SK-N-SH (cell line): ENCODE measurements around the gene NUMA1. TPM values are rescaled to one million over a fixed set of nuclear protein-coding genes. Genes with fewer than 3 reads are reported as not detected.

Experiments
- CTCF ChIA-PET: fragments of 300-600, 350-600 bp; formaldehyde crosslinking; extraction: SDS; loops from one replicate; lab custom pipeline; 2021; lab: Yijun Ruan, JAX
- POLR2A ChIA-PET: fragments of 350-600 bp; sonication (Branson Sonifier 250); formaldehyde crosslinking; extraction: SDS; loops from one replicate; lab custom pipeline; 2020; ENCODE audit warnings: antibody characterized with exemption, inconsistent platforms; lab: Yijun Ruan, JAX
- DNase-seq: peaks from one replicate; pipeline ENCODE4 v3.0.0; 2012
- H2AFZ ChIP-seq: fragments of 200-600 bp; sonication (generic); 2 replicates; pipeline ENCODE4 v1.8.1; 2016; ENCODE audit warnings: antibody characterized with exemption, mild to moderate bottlenecking, low read depth
- H3F3A ChIP-seq: fragments of 200-600 bp; sonication (generic); replicated peaks from 2 replicates; pipeline ENCODE3; 2016; ENCODE audit warnings: antibody characterized with exemption, mild to moderate bottlenecking; ENCODE audit not compliant: insufficient read depth
- H3K27ac ChIP-seq, 2 experiments: fragments of 200-500 bp in 1 of 2; fragments of 200-600 bp in 1 of 2; sonication (Bioruptor generic) in 1 of 2; sonication (generic), shearing (Covaris generic) in 1 of 2; 2 replicates each; pipeline versions ENCODE4 v1.5.1 to v1.6.1; 2014 to 2016; ENCODE audit warnings: low read depth in 2 of 2, inconsistent platforms in 1 of 2, low read length in 1 of 2, mild to moderate bottlenecking in 1 of 2, mixed read lengths in 1 of 2
- H3K27me3 ChIP-seq: fragments of 200-600 bp; sonication (generic), shearing (Covaris generic); 2 replicates; pipeline ENCODE4 v1.6.1; 2016; ENCODE audit warnings: mixed run types; ENCODE audit not compliant: insufficient read depth
- H3K36me3 ChIP-seq, 2 experiments: fragments of 200-500 bp in 1 of 2; fragments of 200-600 bp in 1 of 2; sonication (Bioruptor generic) in 1 of 2; sonication (generic) in 1 of 2; replicated peaks in 1 of 2; 2 replicates each; pipeline versions ENCODE3 to v1.5.1; 2014 to 2016; ENCODE audit warnings: low read length in 1 of 2, mild to moderate bottlenecking in 1 of 2; ENCODE audit not compliant: insufficient read depth in 2 of 2, control insufficient read depth in 1 of 2
- H3K4me1 ChIP-seq, 2 experiments: fragments of 200-500 bp in 1 of 2; fragments of 200-600 bp in 1 of 2; sonication (Bioruptor generic) in 1 of 2; sonication (generic), shearing (Covaris generic) in 1 of 2; 2 replicates each; pipeline versions ENCODE4 v1.5.1 to v1.6.1; 2014 to 2016; ENCODE audit warnings: low read depth in 1 of 2, low read length in 1 of 2, mixed run types in 1 of 2; ENCODE audit not compliant: insufficient read depth in 2 of 2, control insufficient read depth in 1 of 2
- H3K4me2 ChIP-seq: fragments of 200-600 bp; sonication (generic), shearing (Covaris generic); 2 replicates; pipeline ENCODE4 v1.6.1; 2017; ENCODE audit warnings: mixed run types
- H3K4me3 ChIP-seq, 2 experiments: fragments of 200-500 bp in 1 of 2; fragments of 200-600 bp in 1 of 2; sonication (Bioruptor generic) in 1 of 2; sonication (generic), shearing (Covaris generic) in 1 of 2; 2 replicates each; pipeline versions ENCODE4 v1.5.1 to v1.8.1; 2014 to 2016; ENCODE audit warnings: low read depth in 2 of 2, inconsistent platforms in 1 of 2, low read length in 1 of 2, mild to moderate bottlenecking in 1 of 2, mixed read lengths in 1 of 2, moderate library complexity in 1 of 2
- H3K79me2 ChIP-seq: fragments of 200-600 bp; sonication (generic); 2 replicates; pipeline ENCODE4 v1.8.1; 2017; ENCODE audit warnings: mild to moderate bottlenecking; ENCODE audit not compliant: insufficient read depth
- H3K9ac ChIP-seq: fragments of 200-600 bp; sonication (generic); 2 replicates; pipeline ENCODE4 v1.6.1; 2017; ENCODE audit warnings: mixed run types
- H3K9me2 ChIP-seq: fragments of 200-600 bp; sonication (generic); 2 replicates; pipeline ENCODE4 v1.6.1; 2017; ENCODE audit warnings: mixed run types
- H3K9me3 ChIP-seq: fragments of 200-600 bp; sonication (generic); 2 replicates; pipeline ENCODE4 v1.6.1; 2017; ENCODE audit warnings: mixed run types, mild to moderate bottlenecking, moderate library complexity
- H4K20me1 ChIP-seq: fragments of 200-600 bp; sonication (generic); 2 replicates; pipeline ENCODE4 v1.6.1; 2017; ENCODE audit warnings: mild to moderate bottlenecking, mixed run types; ENCODE audit not compliant: insufficient read depth
- EP300 ChIP-seq, 2 experiments: IDR thresholded peaks; 2 replicates each; pipeline versions ENCODE4 v1.4.0 to v1.6.1; 2012; ENCODE audit warnings: borderline replicate concordance in 1 of 2, low read depth in 1 of 2, low read length in 1 of 2
- FOSL2 ChIP-seq: IDR thresholded peaks from 2 replicates; pipeline ENCODE4 v1.4.0; 2012; ENCODE audit warnings: low read depth, mild to moderate bottlenecking, moderate library complexity, borderline replicate concordance
- GATA2 ChIP-seq: sonication (generic); formaldehyde crosslinking; IDR thresholded peaks from 2 replicates; pipeline ENCODE4 v1.5.0; 2020; ENCODE audit warnings: mild to moderate bottlenecking, missing genetic modification reagents
- JUND ChIP-seq: IDR thresholded peaks from 2 replicates; pipeline ENCODE4 v1.4.0; 2012
- MXI1 ChIP-seq: IDR thresholded peaks from 2 replicates; pipeline ENCODE4 v1.6.1; 2012; ENCODE audit warnings: mild to moderate bottlenecking, low read depth, low read length, improper control_type of control experiment
- NRF1 ChIP-seq: IDR thresholded peaks from 2 replicates; pipeline ENCODE4 v1.6.1; 2012; ENCODE audit warnings: low read depth, mild to moderate bottlenecking, low read length
- RAD21 ChIP-seq: IDR thresholded peaks from 2 replicates; pipeline ENCODE4 v1.6.1; 2012; ENCODE audit warnings: mild to moderate bottlenecking, low read length
- RFX5 ChIP-seq: IDR thresholded peaks from 2 replicates; pipeline ENCODE4 v1.6.1; 2012; ENCODE audit warnings: mild to moderate bottlenecking, improper control_type of control experiment, low read length
- RXRA ChIP-seq: IDR thresholded peaks from 2 replicates; pipeline ENCODE4 v1.4.0; 2012; ENCODE audit warnings: low read depth, mild to moderate bottlenecking, borderline replicate concordance
- SIN3A ChIP-seq: IDR thresholded peaks from 2 replicates; pipeline ENCODE4 v1.6.1; 2012; ENCODE audit warnings: low read depth, mild to moderate bottlenecking, low read length, moderate library complexity, borderline replicate concordance
- SMC3 ChIP-seq: IDR thresholded peaks from 2 replicates; pipeline ENCODE4 v1.6.1; 2012; ENCODE audit warnings: low read depth, low read length, improper control_type of control experiment
- TAF1 ChIP-seq: IDR thresholded peaks from 2 replicates; pipeline ENCODE4 v1.6.1; 2012; ENCODE audit warnings: low read depth, mild to moderate bottlenecking, low read length, moderate library complexity, borderline replicate concordance
- TCF12 ChIP-seq: IDR thresholded peaks from 2 replicates; pipeline ENCODE4 v1.4.0; 2012
- TEAD4 ChIP-seq: IDR thresholded peaks from 2 replicates; pipeline ENCODE4 v1.4.0; 2012; ENCODE audit warnings: mild to moderate bottlenecking, borderline replicate concordance; ENCODE audit not compliant: insufficient read depth
- WGBS: methylation state at CpG from one replicate; pipeline ENCODE4 v1.1.6; 2017; ENCODE audit warnings: low lambda C conversion rate; 5-methylcytosine and 5-hydroxymethylcytosine counted together
- polyA plus RNA-seq, 3 experiments: library from polyadenylated mRNA; depleted of rRNA; stranded (reverse); fragments of >200 nt; gene quantifications; 2 replicates each; pipeline ENCODE4 v1.2.3, GENCODE V29; 2012
- TF ChIP-seq, protein P1 (sequence below): IDR thresholded peaks from 2 replicates; pipeline ENCODE4; 2012
- TF ChIP-seq, protein P2 (sequence below): IDR thresholded peaks from 2 replicates; pipeline ENCODE4 v1.4.0; 2012; ENCODE audit warnings: low read depth, borderline replicate concordance
- TF ChIP-seq, protein P3 (sequence below): fragments of 200-600 bp; sonication (generic); IDR thresholded peaks from 2 replicates; pipeline ENCODE4 v1.6.1; 2017; ENCODE audit warnings: antibody characterized with exemption, mild to moderate bottlenecking, moderate library complexity

NUMA1 gene
- polyA plus RNA-seq, 1 of the 3 experiments (the other 2 are of a cell fraction) = 111 TPM

DNA sequence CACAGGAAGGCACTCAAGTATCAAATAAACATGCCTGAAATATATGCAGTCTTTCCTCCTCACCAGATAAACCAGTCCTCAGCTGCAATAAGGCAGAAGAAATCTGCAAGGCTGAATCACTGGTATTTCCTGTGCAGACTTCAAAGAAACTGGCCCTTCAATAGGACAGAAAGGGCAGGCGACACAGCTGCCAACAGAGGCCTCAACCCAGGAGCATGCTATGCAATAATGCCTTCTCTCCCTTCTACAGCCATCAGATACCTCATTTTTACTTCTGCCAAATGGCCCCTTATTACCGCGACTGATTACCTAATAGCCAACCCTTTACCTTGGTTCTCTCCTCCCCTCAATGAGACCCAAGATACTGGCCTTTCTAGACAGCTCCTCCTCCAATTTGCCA, 8.0 kb downstream of the NUMA1 start (continued):
- no peak for TF ChIP-seq NRF1
- TF ChIP-seq GATA2 (CRISPR knock-in tag) = no peak
- TF ChIP-seq TCF12 = peak; percentile 79
- TF ChIP-seq RXRA = no peak
- TF ChIP-seq, protein P1, sequence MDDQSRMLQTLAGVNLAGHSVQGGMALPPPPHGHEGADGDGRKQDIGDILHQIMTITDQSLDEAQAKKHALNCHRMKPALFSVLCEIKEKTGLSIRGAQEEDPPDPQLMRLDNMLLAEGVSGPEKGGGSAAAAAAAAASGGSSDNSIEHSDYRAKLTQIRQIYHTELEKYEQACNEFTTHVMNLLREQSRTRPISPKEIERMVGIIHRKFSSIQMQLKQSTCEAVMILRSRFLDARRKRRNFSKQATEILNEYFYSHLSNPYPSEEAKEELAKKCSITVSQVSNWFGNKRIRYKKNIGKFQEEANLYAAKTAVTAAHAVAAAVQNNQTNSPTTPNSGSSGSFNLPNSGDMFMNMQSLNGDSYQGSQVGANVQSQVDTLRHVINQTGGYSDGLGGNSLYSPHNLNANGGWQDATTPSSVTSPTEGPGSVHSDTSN = peak; percentile 25; the same call in 1 of the 2 replicates
- TF ChIP-seq, protein P2, sequence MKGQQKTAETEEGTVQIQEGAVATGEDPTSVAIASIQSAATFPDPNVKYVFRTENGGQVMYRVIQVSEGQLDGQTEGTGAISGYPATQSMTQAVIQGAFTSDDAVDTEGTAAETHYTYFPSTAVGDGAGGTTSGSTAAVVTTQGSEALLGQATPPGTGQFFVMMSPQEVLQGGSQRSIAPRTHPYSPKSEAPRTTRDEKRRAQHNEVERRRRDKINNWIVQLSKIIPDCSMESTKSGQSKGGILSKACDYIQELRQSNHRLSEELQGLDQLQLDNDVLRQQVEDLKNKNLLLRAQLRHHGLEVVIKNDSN = no peak
- peak; percentile 51; the same call in 1 of the 2 replicates for TF ChIP-seq FOSL2
- TF ChIP-seq JUND = peak; percentile 63
- TF ChIP-seq TAF1 = no peak
- no peak for TF ChIP-seq MXI1
- TF ChIP-seq, protein P3, sequence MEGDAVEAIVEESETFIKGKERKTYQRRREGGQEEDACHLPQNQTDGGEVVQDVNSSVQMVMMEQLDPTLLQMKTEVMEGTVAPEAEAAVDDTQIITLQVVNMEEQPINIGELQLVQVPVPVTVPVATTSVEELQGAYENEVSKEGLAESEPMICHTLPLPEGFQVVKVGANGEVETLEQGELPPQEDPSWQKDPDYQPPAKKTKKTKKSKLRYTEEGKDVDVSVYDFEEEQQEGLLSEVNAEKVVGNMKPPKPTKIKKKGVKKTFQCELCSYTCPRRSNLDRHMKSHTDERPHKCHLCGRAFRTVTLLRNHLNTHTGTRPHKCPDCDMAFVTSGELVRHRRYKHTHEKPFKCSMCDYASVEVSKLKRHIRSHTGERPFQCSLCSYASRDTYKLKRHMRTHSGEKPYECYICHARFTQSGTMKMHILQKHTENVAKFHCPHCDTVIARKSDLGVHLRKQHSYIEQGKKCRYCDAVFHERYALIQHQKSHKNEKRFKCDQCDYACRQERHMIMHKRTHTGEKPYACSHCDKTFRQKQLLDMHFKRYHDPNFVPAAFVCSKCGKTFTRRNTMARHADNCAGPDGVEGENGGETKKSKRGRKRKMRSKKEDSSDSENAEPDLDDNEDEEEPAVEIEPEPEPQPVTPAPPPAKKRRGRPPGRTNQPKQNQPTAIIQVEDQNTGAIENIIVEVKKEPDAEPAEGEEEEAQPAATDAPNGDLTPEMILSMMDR = no peak

DNA sequence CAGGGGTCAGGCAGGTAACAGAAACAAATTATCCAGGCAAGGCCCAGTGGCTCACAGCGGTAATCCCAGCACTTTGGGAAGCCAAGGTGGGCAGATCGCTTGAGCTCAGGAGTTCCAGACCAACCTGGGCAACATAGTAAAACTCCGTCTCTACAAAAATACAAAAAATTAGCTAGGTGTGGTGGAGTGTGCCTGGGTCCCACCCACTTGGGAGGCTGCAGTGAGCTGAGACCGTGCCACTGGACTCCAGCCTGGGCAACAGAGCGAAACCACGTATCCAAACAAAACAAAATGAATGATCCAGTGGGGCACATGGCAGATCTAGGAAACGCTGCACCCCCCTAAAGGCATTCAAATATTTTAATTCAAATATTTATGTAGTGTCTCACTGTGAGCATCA, 9.9 kb downstream of the NUMA1 start:
- H4K20me1 ChIP-seq = no peaks in the 10 kb centered on the region
- H3K36me3 ChIP-seq = peaks cover 3 to 4% of the 10 kb centered on the region in 2 experiments
- WGBS = 85% methylated on average over 7 of the region's 7 CpGs
- TF ChIP-seq RFX5 (no peak), MXI1 (no peak), FOSL2 (no peak), SMC3 (no peak), TEAD4 (no peak), SIN3A (no peak), RAD21 (no peak), EP300 (IDR thresholded peaks at IDR 0.05; ENCODE audit: borderline replicate concordance in 1 of 2, low read depth in 1 of 2, low read length in 1 of 2) (no peak), TAF1 (no peak), JUND (no peak)
- TF ChIP-seq, protein P3 = no peak
- peaks cover 21 to 52% of the 10 kb centered on the region in 2 experiments for H3K4me1 ChIP-seq
- H3K4me2 ChIP-seq = peak overlapping the region; percentile 53
- CTCF ChIA-PET = interaction anchor here (0.9 to 1.4 kb wide), 2 partner anchors 8 to 45 kb away, joined by 3 read pairs; no protein-coding TSS in a partner anchor
- H3K9me2 ChIP-seq = no peaks in the 10 kb centered on the region
- H3F3A ChIP-seq = peaks cover 39% of the 10 kb centered on the region
- H2AFZ ChIP-seq = 0 out of 2 replicates have a peak overlapping the region, but pooled peaks have one; percentile 45
- H3K9me3 ChIP-seq = no peaks in the 10 kb centered on the region
- no peaks in the 10 kb centered on the region for H3K27me3 ChIP-seq
- peak overlapping the region in 1 of 2 experiments; percentile 82; a peak in 2 of 4 replicates for H3K27ac ChIP-seq
- peaks cover 96% of the 10 kb centered on the region for H3K79me2 ChIP-seq
- POLR2A ChIA-PET = no interaction called here
- H3K9ac ChIP-seq = peak overlapping the region; percentile 53; the same call in 1 of the 2 replicates
- H3K4me3 ChIP-seq = 0 out of 4 replicates have a peak overlapping the region, but pooled peaks of 1 of the 2 experiments have one; percentile 4
- DNase-seq = no peak
